K562 (cell line): ENCODE measurements around the gene NPB. TPM values are rescaled to one million over a fixed set of nuclear protein-coding genes. Genes with fewer than 3 reads are reported as not detected.
A peak's percentile ranks its signal among the peaks of the same experiment; 100 is the strongest.

ENCODE experiments used
- ATF2 ChIP-seq: sonication (generic); formaldehyde crosslinking; IDR thresholded peaks from 2 replicates; pipeline ENCODE4 v1.8.1; 2022; ENCODE audit warnings: missing genetic modification reagents
- CREB5 ChIP-seq: fragments of 250-450 bp; sonication (Bioruptor Pico); IDR thresholded peaks from 2 replicates; pipeline ENCODE4 v1.5.0; 2020; ENCODE audit warnings: mild to moderate bottlenecking
- DLX4 ChIP-seq: fragments of 250-450 bp; sonication (Bioruptor Pico); IDR thresholded peaks from 2 replicates; pipeline ENCODE4 v1.6.1; 2021; ENCODE audit warnings: mild to moderate bottlenecking
- DNMT1 ChIP-seq: fragments of 450-650 bp; IDR thresholded peaks from 2 replicates; pipeline ENCODE4 v1.6.1; 2016; ENCODE audit warnings: antibody characterized with exemption, mild to moderate bottlenecking
- HBP1 ChIP-seq: fragments of 450-650 bp; formaldehyde crosslinking; IDR thresholded peaks from 2 replicates; pipeline ENCODE4 v1.4.0; 2022; ENCODE audit warnings: missing genetic modification characterization
- HEY1 ChIP-seq: fragments of 250-450 bp; sonication (Bioruptor Pico); IDR thresholded peaks from 2 replicates; pipeline ENCODE4 v1.5.0; 2020; ENCODE audit warnings: mild to moderate bottlenecking, moderate library complexity, borderline replicate concordance
- HNRNPUL1 ChIP-seq: fragments of 200-400 bp; formaldehyde crosslinking; IDR thresholded peaks from 2 replicates; pipeline ENCODE4 v1.6.1; 2017; ENCODE audit warnings: low read length
- MAZ ChIP-seq, 2 experiments: fragments of 450-650 bp in 1 of 2; sonication (generic) in 1 of 2; formaldehyde crosslinking; IDR thresholded peaks in 1 of 2; conservative IDR thresholded peaks in 1 of 2; 2 replicates each; pipeline versions ENCODE4 v1.4.0 to v1.5.0; 2020; ENCODE audit warnings: mild to moderate bottlenecking in 1 of 2, missing genetic modification reagents in 1 of 2
- MEF2D ChIP-seq: conservative IDR thresholded peaks from 2 replicates; pipeline ENCODE4 v1.6.1; 2016; ENCODE audit warnings: low read depth, missing genetic modification characterization, missing compliant biosample characterization
- SIX5 ChIP-seq, 2 experiments: IDR thresholded peaks; 2 replicates each; pipeline ENCODE4 v1.6.1; 2011; ENCODE audit warnings: low read length in 2 of 2, borderline replicate concordance in 1 of 2, low read depth in 1 of 2, mild to moderate bottlenecking in 1 of 2, moderate library complexity in 1 of 2; ENCODE audit not compliant: insufficient read depth in 1 of 2
- SMARCE1 ChIP-seq: fragments of 450-650 bp; IDR thresholded peaks from 2 replicates; pipeline ENCODE4 v1.7.1; 2016; ENCODE audit warnings: mild to moderate bottlenecking
- SNAPC5 ChIP-seq: fragments of 250-450 bp; sonication (Bioruptor Pico); IDR thresholded peaks from 2 replicates; pipeline ENCODE4 v1.8.0; 2021; ENCODE audit warnings: moderate library complexity, mild to moderate bottlenecking, inconsistent platforms
- TBP ChIP-seq: optimal IDR thresholded peaks from 2 replicates; pipeline ENCODE3; 2011; ENCODE audit warnings: low read depth, low read length, improper control_type of control experiment
- TFAP4 ChIP-seq: sonication (generic); formaldehyde crosslinking; IDR thresholded peaks from 2 replicates; pipeline ENCODE4 v1.8.0; 2022; ENCODE audit warnings: missing genetic modification reagents, mild to moderate bottlenecking, moderate library complexity, borderline replicate concordance
- TRIM25 ChIP-seq: fragments of 450-650 bp; IDR thresholded peaks from 2 replicates; pipeline ENCODE4 v1.7.0; 2016; ENCODE audit warnings: borderline replicate concordance
- U2AF2 ChIP-seq: fragments of 200-400 bp; formaldehyde crosslinking; optimal IDR thresholded peaks from 2 replicates; pipeline ENCODE3; 2017; ENCODE audit warnings: low read depth, mild to moderate bottlenecking, low read length
- ZNF140 ChIP-seq: fragments of 250-450 bp; sonication (Bioruptor Pico); IDR thresholded peaks from 2 replicates; pipeline ENCODE4 v1.8.0; 2021; ENCODE audit warnings: moderate library complexity, mild to moderate bottlenecking, inconsistent platforms
- ZNF174 ChIP-seq: fragments of 250-450 bp; sonication (Bioruptor Pico); IDR thresholded peaks from 2 replicates; pipeline ENCODE4 v1.4.0; 2020; ENCODE audit warnings: mild to moderate bottlenecking
- ZNF696 ChIP-seq: fragments of 250-450 bp; sonication (Bioruptor Pico); conservative IDR thresholded peaks from 2 replicates; pipeline ENCODE4 v1.4.0; 2020; ENCODE audit warnings: mild to moderate bottlenecking, moderate library complexity
- polyA plus RNA-seq, 8 experiments: library from polyadenylated mRNA; depleted of rRNA in 4 of 8; stranded (reverse) in 5 of 8; unstranded in 3 of 8; fragments of >200 nt; fragmentation: Nextera tagmentation in 2 of 8; fragmentation: Illumina TruSeq in 1 of 8; extraction: Ambion mirVana in 2 of 8; extraction: Trizol in 1 of 8; gene quantifications; 2 replicates each; pipeline versions ENCODE4 v1.2.1 to v1.2.3, GENCODE V29; 2011 to 2014; ENCODE audit warnings: inconsistent platforms in 1 of 8, missing spikeins in 1 of 8
- total RNA-seq, 7 experiments: library from RNA; depleted of rRNA in 6 of 7; stranded (reverse); fragments of >200 nt in 6 of 7; fragmentation: Illumina TruSeq in 2 of 7; extraction: Trizol in 2 of 7; gene quantifications; 2 replicates each; pipeline versions ENCODE4 v1.2.1 to v1.2.3, GENCODE V29; 2011 to 2021; ENCODE audit warnings: low replicate concordance in 1 of 7

Gene NPB
- total and polyA plus RNA-seq, 9 of the 15 experiments (the other 6 are each of a cell fraction or from before 2014, with no cell fraction given) = 0.03 to 0.61 (median 0.14) TPM; not detected in 2

- TF ChIP-seq TRIM25 = no peak
- no peak for TF ChIP-seq U2AF2
- no peak for TF ChIP-seq HEY1 (CRISPR knock-in tag)
- no peak for TF ChIP-seq HNRNPUL1
- TF ChIP-seq TBP = peak; percentile 61
- no peak for TF ChIP-seq DNMT1
- peak; percentile 54; the same call in 1 of the 2 replicates for TF ChIP-seq TFAP4 (CRISPR knock-in tag)
- no peak for TF ChIP-seq ZNF174 (CRISPR knock-in tag)
- peak; percentile 62 to 87 for TF ChIP-seq MAZ (CRISPR knock-in tag; conservative IDR thresholded peaks at IDR 0.05 in 1 of 2, IDR thresholded peaks at IDR 0.05 in 1 of 2)
- TF ChIP-seq MEF2D (tag) = no peak
- no peak for TF ChIP-seq DLX4 (CRISPR knock-in tag)
- TF ChIP-seq SMARCE1 = peak; percentile 62
- no peak for TF ChIP-seq SIX5 (IDR thresholded peaks at IDR 0.05; ENCODE audit: borderline replicate concordance in 1 of 2, insufficient read depth in 1 of 2, low read depth in 1 of 2, low read length in 2 of 2)
- no peak for TF ChIP-seq CREB5 (CRISPR knock-in tag)
- no peak for TF ChIP-seq HBP1
- TF ChIP-seq SNAPC5 = no peak
- no peak for TF ChIP-seq ZNF696
- no peak for TF ChIP-seq ZNF140 (CRISPR knock-in tag)
- no peak for TF ChIP-seq ATF2 (CRISPR knock-in tag)
Observed at GRCh38 chr17:81923302-81924260, 21.5 kb downstream of the NPB start (continued).
